Activated T-cell treated with anti-CD3 and anti-CD28 coated beads, Interleukin-2, amount 50 U/mL, for 4 hours (primary cell): Measurements from ENCODE around the gene WDR93. TPM values are rescaled to one million over a fixed set of nuclear protein-coding genes. Genes with fewer than 3 reads are reported as not detected.
A peak's percentile ranks its signal among the peaks of the same experiment; 100 is the strongest.

Source experiments
- ATAC-seq, 2 donors: fragments of 200-7000 bp; cut with Tn5 transposase; one replicate each; pipeline ENCODE4 v1.10.0; 2021
- DNase-seq: peaks from one replicate; pipeline ENCODE4 v3.0.0-alpha.2; 2020
- H3K27me3 Mint-ChIP-seq: one replicate; pipeline ENCODE4 v1.8.0; 2021; ENCODE audit warnings: low read depth, mixed read lengths
- H3K36me3 Mint-ChIP-seq: one replicate; pipeline ENCODE4 v1.8.0; 2022; ENCODE audit warnings: mixed read lengths; ENCODE audit not compliant: insufficient read depth
- H3K4me1 Mint-ChIP-seq: one replicate; pipeline ENCODE4 v1.8.0; 2021; ENCODE audit warnings: low read depth, mixed read lengths
- H3K4me3 Mint-ChIP-seq: one replicate; pipeline ENCODE4 v1.8.0; 2021; ENCODE audit warnings: mild to moderate bottlenecking, moderate library complexity, mixed read lengths
- H3K9me3 Mint-ChIP-seq: one replicate; pipeline ENCODE4 v1.8.0; 2021; ENCODE audit warnings: mixed read lengths
- total RNA-seq, 3 donors: library from RNA; stranded (reverse); gene quantifications; one replicate each; pipeline ENCODE4 v1.2.1, GENCODE V29; 2021

The WDR93 gene
- total RNA-seq, 3 donors from 2014 or later = not detected

GRCh38 chr15:89755701-89756100, 65.1 kb downstream of the WDR93 start:
- Mint-ChIP-seq H3K27me3 (peaks cover 25% of the 10 kb centered on the region), H3K4me3 (no peak overlapping the region), H3K9me3 (no peaks in the 10 kb centered on the region), H3K4me1 (no peaks in the 10 kb centered on the region), H3K36me3 (no peaks in the 10 kb centered on the region)
- ATAC-seq = no peak
- DNase-seq = no peak

- no peak overlapping the region for H3K4me3 Mint-ChIP-seq
- no peaks in the 10 kb centered on the region for H3K4me1 Mint-ChIP-seq
- DNase-seq = no peak
- peaks cover 27% of the 10 kb centered on the region for H3K27me3 Mint-ChIP-seq
- ATAC-seq = no peak
- no peaks in the 10 kb centered on the region for H3K36me3 Mint-ChIP-seq
- H3K9me3 Mint-ChIP-seq = no peaks in the 10 kb centered on the region
These were observed 66.3 kb downstream of the WDR93 start for GRCh38 chr15:89756897-89757296.

GRCh38 chr15:89758283-89758682, 67.7 kb downstream of the WDR93 start:
- Mint-ChIP-seq H3K9me3 (no peaks in the 10 kb centered on the region), H3K4me3 (no peak overlapping the region), H3K36me3 (no peaks in the 10 kb centered on the region), H3K4me1 (no peaks in the 10 kb centered on the region), H3K27me3 (peaks cover 23% of the 10 kb centered on the region)
- no peak for DNase-seq
- ATAC-seq = no peak

GRCh38 chr15:89758981-89759380, 68.4 kb downstream of the WDR93 start:
- H3K36me3 Mint-ChIP-seq = no peaks in the 10 kb centered on the region
- no peaks in the 10 kb centered on the region for H3K4me1 Mint-ChIP-seq
- ATAC-seq (no peak), DNase-seq (no peak)
- no peaks in the 10 kb centered on the region for H3K9me3 Mint-ChIP-seq
- peaks cover 22% of the 10 kb centered on the region for H3K27me3 Mint-ChIP-seq
- no peak overlapping the region for H3K4me3 Mint-ChIP-seq

GRCh38 chr15:89759835-89760234, 69.2 kb downstream of the WDR93 start:
- Mint-ChIP-seq H3K9me3 (no peaks in the 10 kb centered on the region), H3K36me3 (no peaks in the 10 kb centered on the region), H3K4me1 (no peaks in the 10 kb centered on the region), H3K4me3 (no peak overlapping the region), H3K27me3 (peaks cover 22% of the 10 kb centered on the region)
- ATAC-seq (no peak), DNase-seq (no peak)

- no peaks in the 10 kb centered on the region for H3K36me3 Mint-ChIP-seq
- ATAC-seq (peak; percentile 73 to 81), DNase-seq (peak; percentile 50)
- H3K4me3 Mint-ChIP-seq = no peak overlapping the region
- no peaks in the 10 kb centered on the region for H3K9me3 Mint-ChIP-seq
- no peaks in the 10 kb centered on the region for H3K4me1 Mint-ChIP-seq
- H3K27me3 Mint-ChIP-seq = peaks cover 19% of the 10 kb centered on the region
These were observed 69.8 kb downstream of the WDR93 start for GRCh38 chr15:89760303-89761008.

- no peaks in the 10 kb centered on the region for H3K9me3 Mint-ChIP-seq
- DNase-seq (no peak), ATAC-seq (no peak)
- H3K4me1 Mint-ChIP-seq = no peaks in the 10 kb centered on the region
- no peak overlapping the region for H3K4me3 Mint-ChIP-seq
- peaks cover 11% of the 10 kb centered on the region for H3K27me3 Mint-ChIP-seq
- H3K36me3 Mint-ChIP-seq = no peaks in the 10 kb centered on the region
These were observed 70.6 kb downstream of the WDR93 start for GRCh38 chr15:89761009-89761831.

- ATAC-seq = no peak
- Mint-ChIP-seq H3K36me3 (no peaks in the 10 kb centered on the region), H3K9me3 (no peaks in the 10 kb centered on the region), H3K4me1 (no peaks in the 10 kb centered on the region), H3K27me3 (peaks cover 10% of the 10 kb centered on the region), H3K4me3 (no peak overlapping the region)
- no peak for DNase-seq
These were observed 71.3 kb downstream of the WDR93 start for GRCh38 chr15:89761929-89762328.

GRCh38 chr15:89765694-89766093, 75.1 kb downstream of the WDR93 start:
- no peak for ATAC-seq
- H3K9me3 Mint-ChIP-seq = no peaks in the 10 kb centered on the region
- peaks cover 3% of the 10 kb centered on the region for H3K27me3 Mint-ChIP-seq
- no peaks in the 10 kb centered on the region for H3K4me1 Mint-ChIP-seq
- no peaks in the 10 kb centered on the region for H3K36me3 Mint-ChIP-seq
- no peak for DNase-seq
- no peak overlapping the region for H3K4me3 Mint-ChIP-seq

- Mint-ChIP-seq H3K27me3 (no peaks in the 10 kb centered on the region), H3K4me3 (no peak overlapping the region), H3K9me3 (no peaks in the 10 kb centered on the region), H3K36me3 (no peaks in the 10 kb centered on the region), H3K4me1 (no peaks in the 10 kb centered on the region)
- DNase-seq (no peak), ATAC-seq (no peak)
These were observed 76.0 kb downstream of the WDR93 start for GRCh38 chr15:89766357-89767311.

GRCh38 chr15:89767411-89767915, 76.9 kb downstream of the WDR93 start:
- DNase-seq (no peak), ATAC-seq (no peak)
- no peaks in the 10 kb centered on the region for H3K27me3 Mint-ChIP-seq
- H3K9me3 Mint-ChIP-seq = no peaks in the 10 kb centered on the region
- H3K36me3 Mint-ChIP-seq = no peaks in the 10 kb centered on the region
- no peak overlapping the region for H3K4me3 Mint-ChIP-seq
- no peaks in the 10 kb centered on the region for H3K4me1 Mint-ChIP-seq

- Mint-ChIP-seq H3K27me3 (no peaks in the 10 kb centered on the region), H3K9me3 (no peaks in the 10 kb centered on the region), H3K36me3 (no peaks in the 10 kb centered on the region), H3K4me3 (no peak overlapping the region), H3K4me1 (no peaks in the 10 kb centered on the region)
- DNase-seq (no peak), ATAC-seq (no peak)
These were observed 77.5 kb downstream of the WDR93 start for GRCh38 chr15:89768071-89768500.

- H3K4me3 Mint-ChIP-seq = no peak overlapping the region
- DNase-seq (no peak), ATAC-seq (no peak)
- H3K4me1 Mint-ChIP-seq = no peaks in the 10 kb centered on the region
- H3K27me3 Mint-ChIP-seq = peaks cover 4% of the 10 kb centered on the region
- H3K9me3 Mint-ChIP-seq = no peaks in the 10 kb centered on the region
- no peaks in the 10 kb centered on the region for H3K36me3 Mint-ChIP-seq
These were observed 78.8 kb downstream of the WDR93 start for GRCh38 chr15:89769366-89769765.

- Mint-ChIP-seq H3K36me3 (no peaks in the 10 kb centered on the region), H3K27me3 (peaks cover 4% of the 10 kb centered on the region), H3K4me1 (no peaks in the 10 kb centered on the region), H3K4me3 (no peak overlapping the region), H3K9me3 (no peaks in the 10 kb centered on the region)
- DNase-seq = no peak
- no peak for ATAC-seq
These were observed 79.4 kb downstream of the WDR93 start for GRCh38 chr15:89770041-89770440.
